Measurements from ENCODE around the gene SS18L1.

DNA sequence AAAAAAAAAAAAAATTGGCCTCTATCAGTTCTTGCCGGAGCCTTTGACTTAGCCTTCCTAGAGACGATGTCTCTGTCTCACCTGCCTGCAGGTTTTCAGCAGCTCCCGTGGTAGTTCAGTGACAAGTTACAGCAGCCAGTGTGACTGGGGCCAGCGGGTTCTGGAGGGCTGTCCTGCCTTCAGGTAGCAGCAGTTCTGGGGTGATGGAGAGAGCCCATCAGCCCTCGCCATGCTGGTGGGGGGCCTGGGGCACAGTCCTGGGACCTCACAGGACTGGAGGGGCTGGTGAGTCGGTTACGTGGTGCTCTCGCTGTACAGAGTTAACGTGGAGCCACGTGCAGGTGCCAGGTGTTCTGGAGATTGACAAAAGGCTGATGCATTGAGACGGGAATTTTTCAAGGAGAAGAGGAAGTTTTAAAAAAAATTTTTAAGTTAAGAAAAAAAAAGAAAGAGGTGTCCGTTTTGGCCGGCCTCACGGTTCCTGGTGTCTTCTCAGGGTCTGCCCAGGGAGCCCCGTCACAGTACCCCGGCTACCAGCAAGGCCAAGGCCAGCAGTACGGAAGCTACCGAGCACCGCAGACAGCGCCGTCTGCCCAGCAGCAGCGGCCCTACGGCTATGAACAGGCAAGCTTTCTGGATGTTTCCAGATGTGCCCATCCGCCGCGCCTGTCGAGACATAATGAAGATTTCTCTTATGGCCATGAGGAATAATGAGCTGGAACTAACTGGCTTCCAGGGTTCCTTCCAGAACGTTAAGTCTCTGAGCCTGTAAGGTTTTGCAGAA, 30.6 kb downstream of the SS18L1 start:
- TF ChIP-seq, protein P1, sequence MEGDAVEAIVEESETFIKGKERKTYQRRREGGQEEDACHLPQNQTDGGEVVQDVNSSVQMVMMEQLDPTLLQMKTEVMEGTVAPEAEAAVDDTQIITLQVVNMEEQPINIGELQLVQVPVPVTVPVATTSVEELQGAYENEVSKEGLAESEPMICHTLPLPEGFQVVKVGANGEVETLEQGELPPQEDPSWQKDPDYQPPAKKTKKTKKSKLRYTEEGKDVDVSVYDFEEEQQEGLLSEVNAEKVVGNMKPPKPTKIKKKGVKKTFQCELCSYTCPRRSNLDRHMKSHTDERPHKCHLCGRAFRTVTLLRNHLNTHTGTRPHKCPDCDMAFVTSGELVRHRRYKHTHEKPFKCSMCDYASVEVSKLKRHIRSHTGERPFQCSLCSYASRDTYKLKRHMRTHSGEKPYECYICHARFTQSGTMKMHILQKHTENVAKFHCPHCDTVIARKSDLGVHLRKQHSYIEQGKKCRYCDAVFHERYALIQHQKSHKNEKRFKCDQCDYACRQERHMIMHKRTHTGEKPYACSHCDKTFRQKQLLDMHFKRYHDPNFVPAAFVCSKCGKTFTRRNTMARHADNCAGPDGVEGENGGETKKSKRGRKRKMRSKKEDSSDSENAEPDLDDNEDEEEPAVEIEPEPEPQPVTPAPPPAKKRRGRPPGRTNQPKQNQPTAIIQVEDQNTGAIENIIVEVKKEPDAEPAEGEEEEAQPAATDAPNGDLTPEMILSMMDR (conservative IDR thresholded peaks at IDR 0.05; ENCODE audit: low read length) = no peak
- no peak for TF ChIP-seq EZH2phosphoT487 (IDR thresholded peaks at IDR 0.05; ENCODE audit: borderline replicate concordance, low read depth, low read length)

Data from OCI-LY7 (cell line).